Neural progenitor cell (in vitro differentiated cells): ENCODE results near the gene PAQR4. TPM values are rescaled to one million over a fixed set of nuclear protein-coding genes. Genes with fewer than 3 reads are reported as not detected.

Source experiments
- DNase-seq: peaks from one replicate; pipeline ENCODE4 v3.0.0-alpha.2; 2016; ENCODE audit warnings: low spot score
- H2AFZ ChIP-seq: fragments of 200-600 bp; sonication (generic); replicated peaks from 2 replicates; pipeline ENCODE4 v1.6.1; 2016; ENCODE audit warnings: antibody characterized with exemption
- H3F3A ChIP-seq: fragments of 200-600 bp; sonication (generic); 2 replicates; pipeline ENCODE4 v1.6.1; 2016; ENCODE audit warnings: antibody characterized with exemption, low read depth
- H3K27ac ChIP-seq: fragments of 200-600 bp; sonication (generic); 2 replicates; pipeline ENCODE4 v1.5.1; 2016; ENCODE audit warnings: mild to moderate bottlenecking
- H3K27me3 ChIP-seq: fragments of 200-600 bp; sonication (generic); 2 replicates; pipeline ENCODE4 v1.6.1; 2016; ENCODE audit warnings: mild to moderate bottlenecking, moderate library complexity
- H3K36me3 ChIP-seq: fragments of 200-600 bp; sonication (generic); 2 replicates; pipeline ENCODE4 v1.5.1; 2016
- H3K4me1 ChIP-seq: fragments of 200-600 bp; sonication (generic); 2 replicates; pipeline ENCODE4 v1.6.1; 2016; ENCODE audit warnings: mixed run types
- H3K4me2 ChIP-seq: fragments of 200-600 bp; sonication (generic); 2 replicates; pipeline ENCODE4 v1.6.1; 2016
- H3K4me3 ChIP-seq: fragments of 200-600 bp; sonication (generic); 2 replicates; pipeline ENCODE4 v1.5.1; 2016
- H3K79me2 ChIP-seq: fragments of 200-600 bp; sonication (generic); 2 replicates; pipeline ENCODE4 v1.6.1; 2016; ENCODE audit warnings: low read depth
- H3K9ac ChIP-seq: fragments of 200-600 bp; sonication (generic); 2 replicates; pipeline ENCODE4 v1.6.1; 2016
- H3K9me3 ChIP-seq: fragments of 200-600 bp; sonication (generic); 2 replicates; pipeline ENCODE4 v1.5.1; 2016; ENCODE audit warnings: low read depth
- H4K20me1 ChIP-seq: fragments of 200-600 bp; sonication (generic); 2 replicates; pipeline ENCODE4 v1.6.1; 2016; ENCODE audit warnings: low read depth
- H3K27ac Mint-ChIP-seq: 3 replicates; pipeline ENCODE4 v1.8.0; 2021; ENCODE audit warnings: mixed read lengths
- H3K27me3 Mint-ChIP-seq: 2 replicates; pipeline ENCODE4 v1.8.0; 2022; ENCODE audit warnings: low read depth, mild to moderate bottlenecking, inconsistent platforms, moderate library complexity, mixed read lengths; ENCODE audit not compliant: insufficient read depth
- H3K36me3 Mint-ChIP-seq: 3 replicates; pipeline ENCODE4 v1.8.0; 2021; ENCODE audit warnings: mixed read lengths
- H3K4me1 Mint-ChIP-seq: 3 replicates; pipeline ENCODE4 v1.8.0; 2021; ENCODE audit warnings: mixed read lengths
- H3K4me3 Mint-ChIP-seq: 3 replicates; pipeline ENCODE4 v1.8.0; 2021; ENCODE audit warnings: mild to moderate bottlenecking, moderate library complexity, mixed read lengths
- H3K9me3 Mint-ChIP-seq: 3 replicates; pipeline ENCODE4 v1.8.0; 2020; ENCODE audit warnings: mixed read lengths
- EZH2 ChIP-seq: fragments of 200-600 bp; sonication (generic); IDR thresholded peaks from 2 replicates; pipeline ENCODE4 v1.6.1; 2017; ENCODE audit warnings: antibody characterized with exemption, mild to moderate bottlenecking, moderate library complexity
- EZH2phosphoT487 ChIP-seq: fragments of 200-600 bp; sonication (generic); IDR thresholded peaks from 2 replicates; pipeline ENCODE4 v1.6.1; 2017; ENCODE audit warnings: antibody characterized with exemption
- total RNA-seq: library from RNA; depleted of rRNA; stranded (reverse); fragments of >200 nt; gene quantifications from 2 replicates; pipeline ENCODE4 v1.2.3, GENCODE V29; 2015; ENCODE audit warnings: low replicate concordance
- TF ChIP-seq, protein P1 (sequence below): fragments of 200-600 bp; sonication (generic); IDR thresholded peaks from 2 replicates; pipeline ENCODE4 v1.5.1; 2017; ENCODE audit warnings: antibody characterized with exemption, mild to moderate bottlenecking

The PAQR4 gene
- total RNA-seq, 1 donor from 2014 or later, result 3.3 TPM

DNA sequence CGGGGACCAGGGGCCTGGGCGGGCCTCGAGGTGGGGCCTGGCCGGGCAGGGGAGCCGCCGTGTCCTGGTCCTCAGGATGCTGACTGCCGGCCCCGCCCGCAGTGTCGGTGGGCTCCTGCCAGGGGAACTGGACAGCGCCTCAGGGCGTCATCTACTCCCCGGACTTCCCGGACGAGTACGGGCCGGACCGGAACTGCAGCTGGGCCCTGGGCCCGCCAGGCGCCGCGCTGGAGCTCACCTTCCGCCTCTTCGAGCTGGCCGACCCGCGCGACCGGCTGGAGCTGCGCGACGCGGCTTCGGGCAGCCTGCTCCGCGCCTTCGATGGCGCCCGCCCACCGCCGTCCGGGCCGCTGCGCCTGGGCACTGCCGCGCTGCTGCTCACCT is 2.3 kb upstream of the PAQR4 start:
- Histone ChIP-seq H3K27ac (no peak overlapping the region), H3K36me3 (no peaks in the 10 kb centered on the region), H3K4me1 (peaks cover 22% of the 10 kb centered on the region), H3K9me3 (no peaks in the 10 kb centered on the region), H3K4me3 (no peak overlapping the region), H3K79me2 (no peaks in the 10 kb centered on the region), H3F3A (peaks cover 57% of the 10 kb centered on the region), H3K27me3 (peaks cover 70% of the 10 kb centered on the region), H4K20me1 (peaks cover 55% of the 10 kb centered on the region), H3K4me2 (peak overlapping the region; percentile 9), H3K9ac (no peak overlapping the region), H2AFZ (no peak overlapping the region)
- H3K36me3 Mint-ChIP-seq, result no peaks in the 10 kb centered on the region
- no peak for TF ChIP-seq EZH2phosphoT487
- TF ChIP-seq EZH2, result peak; percentile 40
- H3K27ac Mint-ChIP-seq, result no peak overlapping the region
- DNase-seq, result peak; percentile 29
- no peak overlapping the region for H3K4me3 Mint-ChIP-seq
- H3K27me3 Mint-ChIP-seq, result peaks cover 19% of the 10 kb centered on the region
- peaks cover 19% of the 10 kb centered on the region for H3K4me1 Mint-ChIP-seq
- H3K9me3 Mint-ChIP-seq, result peaks cover 5% of the 10 kb centered on the region

DNA sequence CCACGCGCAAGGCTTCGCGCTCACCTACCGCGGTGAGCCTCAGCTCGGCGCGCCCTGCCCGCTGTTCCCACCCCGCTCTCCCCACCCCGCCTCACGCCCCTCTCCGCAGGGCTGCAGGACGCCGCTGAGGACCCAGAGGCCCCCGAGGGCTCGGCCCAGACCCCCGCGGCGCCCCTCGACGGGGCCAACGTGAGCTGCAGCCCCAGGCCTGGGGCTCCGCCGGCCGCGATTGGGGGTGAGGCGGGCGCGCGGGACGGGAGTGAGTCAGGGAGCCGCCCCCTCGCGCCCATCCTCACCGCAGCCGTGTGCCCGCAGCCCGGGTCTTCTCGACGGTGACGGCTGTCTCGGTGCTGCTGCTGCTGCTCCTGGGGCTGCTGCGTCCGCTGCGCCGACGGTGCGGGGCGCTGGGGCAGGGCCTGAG is 1.9 kb upstream of the PAQR4 start:
- peak overlapping the region; percentile 9 for H3K4me2 ChIP-seq
- peaks cover 22% of the 10 kb centered on the region for H3K4me1 ChIP-seq
- DNase-seq, result no peak
- peaks cover 60% of the 10 kb centered on the region for H4K20me1 ChIP-seq
- H3K27me3 Mint-ChIP-seq, result peaks cover 17% of the 10 kb centered on the region
- H3K79me2 ChIP-seq, result no peaks in the 10 kb centered on the region
- H3K27ac ChIP-seq, result no peak overlapping the region
- H3K9me3 ChIP-seq, result no peaks in the 10 kb centered on the region
- peaks cover 66% of the 10 kb centered on the region for H3K27me3 ChIP-seq
- TF ChIP-seq, protein P1, sequence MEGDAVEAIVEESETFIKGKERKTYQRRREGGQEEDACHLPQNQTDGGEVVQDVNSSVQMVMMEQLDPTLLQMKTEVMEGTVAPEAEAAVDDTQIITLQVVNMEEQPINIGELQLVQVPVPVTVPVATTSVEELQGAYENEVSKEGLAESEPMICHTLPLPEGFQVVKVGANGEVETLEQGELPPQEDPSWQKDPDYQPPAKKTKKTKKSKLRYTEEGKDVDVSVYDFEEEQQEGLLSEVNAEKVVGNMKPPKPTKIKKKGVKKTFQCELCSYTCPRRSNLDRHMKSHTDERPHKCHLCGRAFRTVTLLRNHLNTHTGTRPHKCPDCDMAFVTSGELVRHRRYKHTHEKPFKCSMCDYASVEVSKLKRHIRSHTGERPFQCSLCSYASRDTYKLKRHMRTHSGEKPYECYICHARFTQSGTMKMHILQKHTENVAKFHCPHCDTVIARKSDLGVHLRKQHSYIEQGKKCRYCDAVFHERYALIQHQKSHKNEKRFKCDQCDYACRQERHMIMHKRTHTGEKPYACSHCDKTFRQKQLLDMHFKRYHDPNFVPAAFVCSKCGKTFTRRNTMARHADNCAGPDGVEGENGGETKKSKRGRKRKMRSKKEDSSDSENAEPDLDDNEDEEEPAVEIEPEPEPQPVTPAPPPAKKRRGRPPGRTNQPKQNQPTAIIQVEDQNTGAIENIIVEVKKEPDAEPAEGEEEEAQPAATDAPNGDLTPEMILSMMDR, result no peak
- TF ChIP-seq EZH2phosphoT487, result peak; percentile 38
- peak; percentile 42 for TF ChIP-seq EZH2
- H3K36me3 ChIP-seq, result no peaks in the 10 kb centered on the region
- peaks cover 5% of the 10 kb centered on the region for H3K9me3 Mint-ChIP-seq
- peaks cover 57% of the 10 kb centered on the region for H3F3A ChIP-seq
- H3K9ac ChIP-seq, result no peak overlapping the region
- no peak overlapping the region for H3K27ac Mint-ChIP-seq
- H3K4me1 Mint-ChIP-seq, result peaks cover 21% of the 10 kb centered on the region
- H3K4me3 Mint-ChIP-seq, result no peak overlapping the region
- H2AFZ ChIP-seq, result no peak overlapping the region
- peaks cover 4% of the 10 kb centered on the region for H3K36me3 Mint-ChIP-seq
- H3K4me3 ChIP-seq, result no peak overlapping the region

DNA sequence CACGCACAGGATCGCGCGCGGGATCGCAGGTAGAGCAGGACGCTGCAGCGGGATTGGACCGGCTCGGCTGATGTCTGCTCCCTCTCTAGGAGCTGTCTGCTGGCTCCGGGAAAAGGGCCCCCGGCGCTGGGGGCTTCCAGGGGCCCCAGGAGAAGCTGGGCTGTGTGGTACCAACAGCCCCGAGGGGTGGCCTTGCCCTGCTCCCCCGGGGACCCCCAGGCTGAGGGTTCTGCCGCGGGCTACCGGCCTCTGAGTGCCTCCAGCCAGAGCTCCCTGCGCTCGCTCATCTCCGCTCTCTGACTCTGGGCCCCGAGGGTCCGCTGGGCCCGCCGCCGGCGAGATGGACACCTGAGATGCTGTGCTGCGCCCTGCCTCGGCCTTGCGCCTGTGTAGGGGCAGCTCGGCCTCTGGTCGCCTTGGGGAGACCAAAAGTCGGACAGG is 1.4 kb upstream of the PAQR4 start:
- Histone ChIP-seq H2AFZ (no peak overlapping the region), H3K4me2 (no peak overlapping the region), H3K36me3 (no peaks in the 10 kb centered on the region), H3K9ac (no peak overlapping the region), H3K79me2 (no peaks in the 10 kb centered on the region), H4K20me1 (peaks cover 65% of the 10 kb centered on the region), H3K27ac (no peak overlapping the region), H3K4me1 (peaks cover 20% of the 10 kb centered on the region), H3F3A (peaks cover 52% of the 10 kb centered on the region), H3K9me3 (no peaks in the 10 kb centered on the region), H3K27me3 (peaks cover 61% of the 10 kb centered on the region), H3K4me3 (no peak overlapping the region)
- no peak for DNase-seq
- TF ChIP-seq EZH2phosphoT487 (no peak), EZH2 (no peak)
- TF ChIP-seq, protein P1, result no peak
- Mint-ChIP-seq H3K4me3 (peak overlapping the region; percentile 82), H3K27me3 (peaks cover 16% of the 10 kb centered on the region), H3K27ac (no peak overlapping the region), H3K36me3 (peaks cover 5% of the 10 kb centered on the region), H3K4me1 (peaks cover 21% of the 10 kb centered on the region), H3K9me3 (peaks cover 5% of the 10 kb centered on the region)

DNA sequence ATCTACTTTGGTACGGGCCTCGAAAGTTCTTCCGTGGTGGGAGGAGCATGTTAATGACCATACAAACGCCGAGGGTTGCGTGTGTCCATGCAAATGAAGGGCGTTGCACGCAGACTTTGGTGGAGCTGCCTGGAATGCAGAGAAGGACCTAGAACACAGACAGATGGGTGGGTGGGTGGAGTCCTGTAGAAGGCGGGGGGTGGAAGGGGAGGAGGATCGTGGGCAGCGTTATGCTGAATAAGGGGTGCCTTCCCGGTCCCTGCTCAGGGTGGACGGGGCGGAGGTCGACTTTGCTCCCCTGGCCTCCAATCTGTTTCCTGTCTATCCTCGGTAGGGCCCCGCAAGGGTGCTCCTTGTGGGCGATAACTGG is 795 bp upstream of the PAQR4 start:
- no peak overlapping the region for H3K27ac ChIP-seq
- DNase-seq, result no peak
- H4K20me1 ChIP-seq, result peaks cover 71% of the 10 kb centered on the region
- peaks cover 55% of the 10 kb centered on the region for H3K27me3 ChIP-seq
- peaks cover 14% of the 10 kb centered on the region for H3K4me1 ChIP-seq
- H3K4me2 ChIP-seq, result peak overlapping the region; percentile 91
- H3F3A ChIP-seq, result peaks cover 46% of the 10 kb centered on the region
- no peak overlapping the region for H2AFZ ChIP-seq
- H3K4me3 ChIP-seq, result peak overlapping the region; percentile 81
- no peaks in the 10 kb centered on the region for H3K36me3 ChIP-seq
- Mint-ChIP-seq H3K4me3 (peak overlapping the region; percentile 82), H3K27ac (no peak overlapping the region), H3K27me3 (peaks cover 13% of the 10 kb centered on the region), H3K4me1 (peaks cover 21% of the 10 kb centered on the region), H3K36me3 (peaks cover 5% of the 10 kb centered on the region), H3K9me3 (peaks cover 5% of the 10 kb centered on the region)
- TF ChIP-seq, protein P1, result no peak
- TF ChIP-seq EZH2phosphoT487 (no peak), EZH2 (no peak)
- H3K9me3 ChIP-seq, result no peaks in the 10 kb centered on the region
- H3K9ac ChIP-seq, result no peak overlapping the region
- no peaks in the 10 kb centered on the region for H3K79me2 ChIP-seq
